ENCODE data around the gene RGS3. TPM values are rescaled to one million over a fixed set of nuclear protein-coding genes. Genes with fewer than 3 reads are reported as not detected.

RGS3 gene
- total and polyA plus RNA-seq, 2 of the 13 experiments (the other 11 are each of a cell fraction or from before 2014, with no cell fraction given) = 17.1 to 28.8 TPM

- no peak for FAIRE-seq
- no peak for DNase-seq (ENCODE audit: low spot score)
- no peaks in the 10 kb centered on the region for H3K9me3 ChIP-seq (ENCODE audit: low read length)
- intact Hi-C loops (cut with micrococcal nuclease; ENCODE audit: unreplicated experiment) = no loop called here
- no peak overlapping the region for H3K9ac ChIP-seq (ENCODE audit: insufficient read depth, low read depth, low read length)
- H3K4me1 ChIP-seq (ENCODE audit: insufficient read depth, low read length) = peaks cover 20% of the 10 kb centered on the region
- H3K36me3 ChIP-seq (replicated peaks in 1 of 2; ENCODE audit: control insufficient read depth in 1 of 2, insufficient read depth in 2 of 2, low read length in 2 of 2) = peaks cover 5 to 17% of the 10 kb centered on the region in 2 experiments; a peak in 4 of 5 replicates
- no peak overlapping the region for H3K4me3 ChIP-seq (replicated peaks in 1 of 3; ENCODE audit: insufficient read depth in 1 of 3, low read depth in 2 of 3, low read length in 3 of 3)
- no peaks in the 10 kb centered on the region for H4K20me1 ChIP-seq (ENCODE audit: insufficient read depth, low read length)
- 91% methylated on average over 7 of the region's 7 CpGs for WGBS (ENCODE audit: low lambda C conversion rate)
- H2AFZ ChIP-seq (ENCODE audit: low read length) = no peak overlapping the region
- H3K27me3 ChIP-seq (ENCODE audit: control insufficient read depth in 1 of 2, insufficient read depth in 2 of 2, low read length in 2 of 2) = no peaks in the 10 kb centered on the region
- CTCF ChIA-PET (ENCODE audit: low intra/inter-chr PET ratio, low total read pairs) = interaction anchor here (1.3 to 5.9 kb wide), 2 partner anchors 67 to 143 kb away, joined by 8 to 223 read pairs; no protein-coding TSS in a partner anchor
- H3K4me2 ChIP-seq (ENCODE audit: low read depth, low read length) = no peak overlapping the region
- TF ChIP-seq ZUFSP (CRISPR knock-in tag; IDR thresholded peaks at IDR 0.05; ENCODE audit: borderline replicate concordance) (no peak), AGO2 (optimal IDR thresholded peaks at IDR 0.05; ENCODE audit: low read depth, low read length) (peak; percentile 49), ZNF782 (CRISPR knock-in tag; IDR thresholded peaks at IDR 0.05; ENCODE audit: borderline replicate concordance) (no peak)
- peaks cover 1% of the 10 kb centered on the region for H3K79me2 ChIP-seq (ENCODE audit: insufficient read depth, low read length)
- in situ Hi-C loops (cut with HindIII; ENCODE audit: extremely low pct_ligation_motif_present, low pct_unique_long_range_greater_than_20kb) = no loop called here
- H3K27ac ChIP-seq (ENCODE audit: extremely low read length, insufficient read depth, low read length) = no peak overlapping the region
- no TSS peak for BruUV-seq (replicated peaks)
- no peak for ATAC-seq
- POLR2A ChIA-PET = interaction anchor here (0.8 to 1.0 kb wide), 2 partner anchors 84 to 143 kb away, joined by 3 read pairs; no protein-coding TSS in a partner anchor
Measured at GRCh38 chr9:113589407-113589806, 125.9 kb downstream of the RGS3 start.

DNA sequence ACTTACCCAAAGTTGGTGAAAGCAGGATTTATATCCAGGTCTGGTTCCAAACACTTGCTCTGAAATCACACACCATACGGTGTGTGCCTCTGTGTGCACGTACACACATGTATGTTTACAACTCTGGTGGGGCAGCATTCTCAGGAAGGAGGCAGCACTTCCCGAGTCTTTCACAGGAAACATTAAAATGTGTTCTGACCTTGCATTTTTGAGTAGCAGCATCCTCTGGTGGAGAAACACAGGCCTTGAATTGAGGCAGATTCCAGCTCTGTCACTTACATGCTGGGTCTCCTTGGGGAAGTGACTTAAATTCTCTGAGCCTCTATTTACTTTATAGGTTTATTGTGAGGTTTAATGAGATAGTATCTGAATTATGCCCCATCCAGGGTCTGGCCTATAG lies 126.4 kb downstream of the RGS3 start:
- WGBS (ENCODE audit: low lambda C conversion rate) = 31% methylated on average over 2 of the region's 3 CpGs
- H3K4me2 ChIP-seq (ENCODE audit: low read depth, low read length) = no peak overlapping the region
- H3K9me3 ChIP-seq (ENCODE audit: low read length) = no peaks in the 10 kb centered on the region
- H3K36me3 ChIP-seq (replicated peaks in 1 of 2; ENCODE audit: control insufficient read depth in 1 of 2, insufficient read depth in 2 of 2, low read length in 2 of 2) = peaks cover 3 to 12% of the 10 kb centered on the region in 2 experiments; a peak in 4 of 5 replicates
- no peak overlapping the region for H3K27ac ChIP-seq (ENCODE audit: extremely low read length, insufficient read depth, low read length)
- peaks cover 2% of the 10 kb centered on the region for H3K79me2 ChIP-seq (ENCODE audit: insufficient read depth, low read length)
- no peak for FAIRE-seq
- peak; percentile 86 for TF ChIP-seq SMC3 (IDR thresholded peaks at IDR 0.05; ENCODE audit: low read length)
- TF ChIP-seq STAG1 (CRISPR knock-in tag; IDR thresholded peaks at IDR 0.05) = peak; percentile 85
- no peak for TF ChIP-seq SRF (IDR thresholded peaks at IDR 0.05; ENCODE audit: low read depth, low read length)
- no peak for TF ChIP-seq MEIS2 (CRISPR knock-in tag; IDR thresholded peaks at IDR 0.05)
- TF ChIP-seq, protein P1, sequence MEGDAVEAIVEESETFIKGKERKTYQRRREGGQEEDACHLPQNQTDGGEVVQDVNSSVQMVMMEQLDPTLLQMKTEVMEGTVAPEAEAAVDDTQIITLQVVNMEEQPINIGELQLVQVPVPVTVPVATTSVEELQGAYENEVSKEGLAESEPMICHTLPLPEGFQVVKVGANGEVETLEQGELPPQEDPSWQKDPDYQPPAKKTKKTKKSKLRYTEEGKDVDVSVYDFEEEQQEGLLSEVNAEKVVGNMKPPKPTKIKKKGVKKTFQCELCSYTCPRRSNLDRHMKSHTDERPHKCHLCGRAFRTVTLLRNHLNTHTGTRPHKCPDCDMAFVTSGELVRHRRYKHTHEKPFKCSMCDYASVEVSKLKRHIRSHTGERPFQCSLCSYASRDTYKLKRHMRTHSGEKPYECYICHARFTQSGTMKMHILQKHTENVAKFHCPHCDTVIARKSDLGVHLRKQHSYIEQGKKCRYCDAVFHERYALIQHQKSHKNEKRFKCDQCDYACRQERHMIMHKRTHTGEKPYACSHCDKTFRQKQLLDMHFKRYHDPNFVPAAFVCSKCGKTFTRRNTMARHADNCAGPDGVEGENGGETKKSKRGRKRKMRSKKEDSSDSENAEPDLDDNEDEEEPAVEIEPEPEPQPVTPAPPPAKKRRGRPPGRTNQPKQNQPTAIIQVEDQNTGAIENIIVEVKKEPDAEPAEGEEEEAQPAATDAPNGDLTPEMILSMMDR (CRISPR knock-in tag; IDR thresholded peaks at IDR 0.05) = peak; percentile 74
- TF ChIP-seq RAD21 (CRISPR knock-in tag; IDR thresholded peaks at IDR 0.05) = peak; percentile 54
- no peak for TF ChIP-seq HMGXB3 (CRISPR knock-in tag; IDR thresholded peaks at IDR 0.05; ENCODE audit: borderline replicate concordance)
- POLR2A ChIA-PET = interaction anchor here (0.8 to 1.0 kb wide), 2 partner anchors 85 to 144 kb away, joined by 3 read pairs; no protein-coding TSS in a partner anchor
- H3K27me3 ChIP-seq (ENCODE audit: control insufficient read depth in 1 of 2, insufficient read depth in 2 of 2, low read length in 2 of 2) = no peaks in the 10 kb centered on the region
- in situ Hi-C loops (cut with HindIII; ENCODE audit: extremely low pct_ligation_motif_present, low pct_unique_long_range_greater_than_20kb) (loop anchor here (5.0 kb wide), 2 partner anchors 67 to 143 kb away; no protein-coding TSS in a partner anchor), intact Hi-C loops (cut with micrococcal nuclease; ENCODE audit: unreplicated experiment) (loop anchor here (2.0 kb wide), 1 partner anchor 143 kb away; no protein-coding TSS in a partner anchor)
- no peak for ATAC-seq
- H3K4me3 ChIP-seq (replicated peaks in 1 of 3; ENCODE audit: insufficient read depth in 1 of 3, low read depth in 2 of 3, low read length in 3 of 3) = no peak overlapping the region
- no peaks in the 10 kb centered on the region for H4K20me1 ChIP-seq (ENCODE audit: insufficient read depth, low read length)
- no TSS peak for BruUV-seq (replicated peaks)
- no peak overlapping the region for H2AFZ ChIP-seq (ENCODE audit: low read length)
- H3K9ac ChIP-seq (ENCODE audit: insufficient read depth, low read depth, low read length) = no peak overlapping the region
- peaks cover 25% of the 10 kb centered on the region for H3K4me1 ChIP-seq (ENCODE audit: insufficient read depth, low read length)
- CTCF ChIA-PET (ENCODE audit: low intra/inter-chr PET ratio, low total read pairs) = interaction anchor here (1.3 to 5.9 kb wide), 2 partner anchors 67 to 144 kb away, joined by 8 to 223 read pairs; no protein-coding TSS in a partner anchor
- DNase-seq (ENCODE audit: low spot score) = peak; percentile 35
